ENCODE measurements around the gene CDH6.

CDH6 gene

GRCh38 chr5:31187591-31187990, 5.9 kb upstream of the CDH6 start:
- H3K4me3 ChIP-seq (ENCODE audit: low read depth, low read length), result no peak overlapping the region
- no peak for TF ChIP-seq CTCF (IDR thresholded peaks at IDR 0.05; ENCODE audit: low read depth, low read length)
- TF ChIP-seq MYC (IDR thresholded peaks at IDR 0.05; ENCODE audit: low read depth, low read length), result no peak
- TF ChIP-seq MAX (IDR thresholded peaks at IDR 0.05; ENCODE audit: low read depth, low read length), result no peak
- TF ChIP-seq POLR2A (IDR thresholded peaks at IDR 0.05; ENCODE audit: extremely low read depth, insufficient read length), result no peak
- DNase-seq (ENCODE audit: low read depth), result no peak

- H3K4me3 ChIP-seq (ENCODE audit: low read depth, low read length), result no peak overlapping the region
- TF ChIP-seq CTCF (IDR thresholded peaks at IDR 0.05; ENCODE audit: low read depth, low read length) (no peak), MYC (IDR thresholded peaks at IDR 0.05; ENCODE audit: low read depth, low read length) (no peak), MAX (IDR thresholded peaks at IDR 0.05; ENCODE audit: low read depth, low read length) (no peak)
- no peak for DNase-seq (ENCODE audit: low read depth)
Measured at GRCh38 chr5:31192442-31192841, 1.0 kb upstream of the CDH6 start.

- DNase-seq (ENCODE audit: low read depth), result no peak
- H3K4me3 ChIP-seq (ENCODE audit: low read depth, low read length), result no peak overlapping the region
- TF ChIP-seq CTCF (IDR thresholded peaks at IDR 0.05; ENCODE audit: low read depth, low read length) (no peak), MAX (IDR thresholded peaks at IDR 0.05; ENCODE audit: low read depth, low read length) (no peak), MYC (IDR thresholded peaks at IDR 0.05; ENCODE audit: low read depth, low read length) (no peak), POLR2A (IDR thresholded peaks at IDR 0.05; ENCODE audit: extremely low read depth, insufficient read length) (no peak)
Measured at GRCh38 chr5:31193116-31193515, 370 bp upstream of the CDH6 start.

- H3K4me3 ChIP-seq (ENCODE audit: low read depth, low read length), result no peak overlapping the region
- TF ChIP-seq MAX (IDR thresholded peaks at IDR 0.05; ENCODE audit: low read depth, low read length), result no peak
- TF ChIP-seq MYC (IDR thresholded peaks at IDR 0.05; ENCODE audit: low read depth, low read length), result no peak
- no peak for TF ChIP-seq POLR2A (IDR thresholded peaks at IDR 0.05; ENCODE audit: extremely low read depth, insufficient read length)
- no peak for TF ChIP-seq CTCF (IDR thresholded peaks at IDR 0.05; ENCODE audit: low read depth, low read length)
Measured at GRCh38 chr5:31194468-31194813, 955 bp downstream of the CDH6 start.

GRCh38 chr5:31194892-31195555, 1.5 kb downstream of the CDH6 start:
- no peak overlapping the region for H3K4me3 ChIP-seq (ENCODE audit: low read depth, low read length)
- no peak for TF ChIP-seq MAX (IDR thresholded peaks at IDR 0.05; ENCODE audit: low read depth, low read length)
- no peak for TF ChIP-seq POLR2A (IDR thresholded peaks at IDR 0.05; ENCODE audit: extremely low read depth, insufficient read length)
- no peak for TF ChIP-seq MYC (IDR thresholded peaks at IDR 0.05; ENCODE audit: low read depth, low read length)
- no peak for TF ChIP-seq CTCF (IDR thresholded peaks at IDR 0.05; ENCODE audit: low read depth, low read length)
- DNase-seq (ENCODE audit: low read depth), result no peak

More at GRCh38 chr5:31194468-31194813, 955 bp downstream of the CDH6 start:
- no peak for DNase-seq (ENCODE audit: low read depth)

Data from NB4 (cell line).